ENCODE data around the gene PITX1. TPM values are rescaled to one million over a fixed set of nuclear protein-coding genes. Genes with fewer than 3 reads are reported as not detected.

Gene PITX1
- total and polyA plus RNA-seq, 2 of the 13 experiments (the other 11 are each of a cell fraction or from before 2014, with no cell fraction given), result 11.7 to 20.2 TPM

GRCh38 chr5:135046661-135047346 is 12.8 kb upstream of the PITX1 start:
- ATAC-seq (no peak), FAIRE-seq (no peak), DNase-seq (ENCODE audit: low spot score) (no peak)
- no peak overlapping the region for H3K9ac ChIP-seq (ENCODE audit: insufficient read depth, low read depth, low read length)
- intact Hi-C loops (cut with micrococcal nuclease; ENCODE audit: unreplicated experiment), result no loop called here
- no TSS peak for BruUV-seq (replicated peaks)
- H3K4me1 ChIP-seq (ENCODE audit: insufficient read depth, low read length), result 0 out of 2 replicates have a peak, but pooled peaks cover 7% of the 10 kb centered on the region
- H3K9me3 ChIP-seq (ENCODE audit: low read length), result no peaks in the 10 kb centered on the region
- CTCF ChIA-PET (ENCODE audit: low intra/inter-chr PET ratio, low total read pairs), result no interaction called here
- no peaks in the 10 kb centered on the region for H3K36me3 ChIP-seq (replicated peaks in 1 of 2; ENCODE audit: control insufficient read depth in 1 of 2, insufficient read depth in 2 of 2, low read length in 2 of 2)
- WGBS (ENCODE audit: low lambda C conversion rate), result 90% methylated on average over 4 of the region's 5 CpGs
- no peak overlapping the region for H2AFZ ChIP-seq (ENCODE audit: low read length)
- no peaks in the 10 kb centered on the region for H4K20me1 ChIP-seq (ENCODE audit: insufficient read depth, low read length)
- no peak overlapping the region for H3K27ac ChIP-seq (ENCODE audit: extremely low read length, insufficient read depth, low read length)
- H3K4me3 ChIP-seq (replicated peaks in 1 of 3; ENCODE audit: insufficient read depth in 1 of 3, low read depth in 2 of 3, low read length in 3 of 3), result no peak overlapping the region
- POLR2A ChIA-PET, result interaction anchor here (1.2 kb wide), 1 partner anchor 12 kb away, joined by 3 read pairs; no protein-coding TSS in a partner anchor
- no peaks in the 10 kb centered on the region for H3K79me2 ChIP-seq (ENCODE audit: insufficient read depth, low read length)
- in situ Hi-C loops (cut with HindIII; ENCODE audit: extremely low pct_ligation_motif_present, low pct_unique_long_range_greater_than_20kb), result no loop called here
- H3K27me3 ChIP-seq (ENCODE audit: control insufficient read depth in 1 of 2, insufficient read depth in 2 of 2, low read length in 2 of 2), result no peaks in the 10 kb centered on the region
- TF ChIP-seq SCMH1 (CRISPR knock-in tag; IDR thresholded peaks at IDR 0.05; ENCODE audit: borderline replicate concordance) (no peak), ZNF766 (CRISPR knock-in tag; IDR thresholded peaks at IDR 0.05; ENCODE audit: borderline replicate concordance) (no peak), JARID2 (CRISPR knock-in tag; IDR thresholded peaks at IDR 0.05; ENCODE audit: insufficient replicate concordance) (no peak), LCORL (IDR thresholded peaks at IDR 0.05) (no peak), LCORL (CRISPR knock-in tag; IDR thresholded peaks at IDR 0.05) (no peak), SYNCRIP (IDR thresholded peaks at IDR 0.05; ENCODE audit: insufficient read depth, low read depth, low read length) (no peak)
- H3K4me2 ChIP-seq (ENCODE audit: low read depth, low read length), result no peak overlapping the region

GRCh38 chr5:135045488-135045887 is 11.5 kb upstream of the PITX1 start:
- 0 out of 2 replicates have a peak, but pooled peaks cover 7% of the 10 kb centered on the region for H3K4me1 ChIP-seq (ENCODE audit: insufficient read depth, low read length)
- no peak overlapping the region for H3K27ac ChIP-seq (ENCODE audit: extremely low read length, insufficient read depth, low read length)
- no peaks in the 10 kb centered on the region for H3K36me3 ChIP-seq (replicated peaks in 1 of 2; ENCODE audit: control insufficient read depth in 1 of 2, insufficient read depth in 2 of 2, low read length in 2 of 2)
- no peak for FAIRE-seq
- H3K27me3 ChIP-seq (ENCODE audit: control insufficient read depth in 1 of 2, insufficient read depth in 2 of 2, low read length in 2 of 2), result no peaks in the 10 kb centered on the region
- ATAC-seq, result no peak
- H3K9ac ChIP-seq (ENCODE audit: insufficient read depth, low read depth, low read length), result no peak overlapping the region
- intact Hi-C loops (cut with micrococcal nuclease; ENCODE audit: unreplicated experiment), result no loop called here
- no peak overlapping the region for H3K4me3 ChIP-seq (replicated peaks in 1 of 3; ENCODE audit: insufficient read depth in 1 of 3, low read depth in 2 of 3, low read length in 3 of 3)
- H4K20me1 ChIP-seq (ENCODE audit: insufficient read depth, low read length), result no peaks in the 10 kb centered on the region
- POLR2A ChIA-PET, result interaction anchor here (0.7 kb wide), 1 partner anchor 10 kb away, joined by 3 read pairs; no protein-coding TSS in a partner anchor
- H3K4me2 ChIP-seq (ENCODE audit: low read depth, low read length), result no peak overlapping the region
- BruUV-seq (replicated peaks), result no TSS peak
- H3K9me3 ChIP-seq (ENCODE audit: low read length), result no peaks in the 10 kb centered on the region
- CTCF ChIA-PET (ENCODE audit: low intra/inter-chr PET ratio, low total read pairs), result no interaction called here
- DNase-seq (ENCODE audit: low spot score), result no peak
- no peaks in the 10 kb centered on the region for H3K79me2 ChIP-seq (ENCODE audit: insufficient read depth, low read length)
- in situ Hi-C loops (cut with HindIII; ENCODE audit: extremely low pct_ligation_motif_present, low pct_unique_long_range_greater_than_20kb), result no loop called here
- no peak overlapping the region for H2AFZ ChIP-seq (ENCODE audit: low read length)
- TF ChIP-seq ZNF451 (CRISPR knock-in tag; IDR thresholded peaks at IDR 0.05), result no peak
- no peak for TF ChIP-seq CENPX (CRISPR knock-in tag; IDR thresholded peaks at IDR 0.05)
- no peak for TF ChIP-seq NKX3-1 (CRISPR knock-in tag; IDR thresholded peaks at IDR 0.05)
- no peak for TF ChIP-seq ZBTB46 (CRISPR knock-in tag; IDR thresholded peaks at IDR 0.05; ENCODE audit: borderline replicate concordance)
- TF ChIP-seq KDM2A (CRISPR knock-in tag; IDR thresholded peaks at IDR 0.05; ENCODE audit: borderline replicate concordance, low read depth), result no peak
- TF ChIP-seq ZNF513 (CRISPR knock-in tag; conservative IDR thresholded peaks at IDR 0.05), result no peak
- no peak for TF ChIP-seq MYNN (CRISPR knock-in tag; IDR thresholded peaks at IDR 0.05; ENCODE audit: low read depth)
- TF ChIP-seq ZNF264 (CRISPR knock-in tag; IDR thresholded peaks at IDR 0.05), result no peak
- no peak for TF ChIP-seq PRMT3 (CRISPR knock-in tag; IDR thresholded peaks at IDR 0.05; ENCODE audit: borderline replicate concordance, low read depth)
